Activated CD4-positive, alpha-beta memory T cell treated with anti-CD3 and anti-CD28 coated beads for 36 hours (primary cell): ENCODE measurements around the gene TXNDC2. TPM values are rescaled to one million over a fixed set of nuclear protein-coding genes. Genes with fewer than 3 reads are reported as not detected.
"Not testable (repeated sequence)": the region's sequence is repeated elsewhere in the genome, so short reads cannot be mapped to it uniquely, and the experiment has no call there.

Source experiments
- CTCF ChIA-PET: fragments of 350-600 bp; sonication (Branson Sonifier 250); formaldehyde crosslinking; loops from one replicate; lab custom pipeline; 2021; ENCODE audit warnings: antibody characterized with exemption, inconsistent platforms; lab: Charles Lee
- POLR2A ChIA-PET: fragments of 350-600 bp; sonication (Branson Sonifier 250); formaldehyde crosslinking; loops from one replicate; lab custom pipeline; 2021; ENCODE audit warnings: antibody characterized with exemption; lab: Charles Lee
- DNase-seq: peaks from one replicate; pipeline ENCODE4 v3.0.0-alpha.2; 2020
- H3K27ac Mint-ChIP-seq: one replicate; pipeline ENCODE4 v1.8.0; 2021; ENCODE audit warnings: mixed read lengths
- H3K27me3 Mint-ChIP-seq: one replicate; pipeline ENCODE4 v1.8.0; 2021; ENCODE audit warnings: mixed read lengths
- H3K36me3 Mint-ChIP-seq: one replicate; pipeline ENCODE4 v1.8.0; 2021; ENCODE audit warnings: mixed read lengths
- H3K4me1 Mint-ChIP-seq: one replicate; pipeline ENCODE4 v1.8.0; 2021; ENCODE audit warnings: low read depth, mixed read lengths
- H3K4me3 Mint-ChIP-seq: one replicate; pipeline ENCODE4 v1.8.0; 2021; ENCODE audit warnings: mild to moderate bottlenecking, mixed read lengths
- H3K9me3 Mint-ChIP-seq: one replicate; pipeline ENCODE4 v1.8.0; 2021; ENCODE audit warnings: mixed read lengths
- intact Hi-C: fragments of 100-400 bp; cut with micrococcal nuclease; formaldehyde crosslinking; loops from one replicate; pipeline ENCODE4 v1.15.1; 2023
- total RNA-seq, 2 experiments: library from RNA; stranded (reverse); gene quantifications; one replicate each; pipeline ENCODE4 v1.2.3, GENCODE V29; 2021

The TXNDC2 gene
- total RNA-seq, 2 experiments from 2014 or later = not detected

DNA sequence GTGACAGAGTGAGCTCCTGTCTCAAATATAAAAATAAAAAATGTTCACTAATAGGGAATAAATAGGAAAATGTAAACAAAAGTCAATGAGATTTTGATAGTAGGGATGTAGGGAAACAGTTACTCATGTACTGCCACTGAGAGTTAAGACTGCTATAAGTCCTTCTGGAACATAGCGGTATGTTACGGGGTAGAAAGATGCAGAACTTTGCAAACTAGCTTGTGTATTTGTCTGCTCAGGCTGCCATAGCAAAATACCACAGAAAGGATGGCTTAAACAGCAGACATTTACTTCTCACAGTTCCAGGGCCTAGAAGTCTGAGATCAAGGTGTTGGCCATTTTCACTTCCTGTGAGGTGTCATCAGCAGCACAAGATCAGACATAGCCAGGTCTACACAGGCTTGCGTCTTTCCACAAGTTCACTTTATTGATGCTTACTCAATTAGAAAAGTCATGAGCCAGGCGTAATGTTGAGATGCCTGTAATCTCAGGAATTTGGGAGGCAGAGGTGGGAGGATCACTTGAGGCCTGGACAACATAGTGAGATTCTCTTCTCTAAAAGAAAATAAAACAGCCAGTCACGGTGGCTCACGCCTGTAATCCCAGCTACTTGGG, 8.8 kb downstream of the TXNDC2 start:
- H3K27me3 Mint-ChIP-seq = no peaks in the 10 kb centered on the region
- no peak overlapping the region for H3K4me3 Mint-ChIP-seq
- no peaks in the 10 kb centered on the region for H3K9me3 Mint-ChIP-seq
- ChIA-PET CTCF (no interaction called here), POLR2A (no interaction called here)
- H3K4me1 Mint-ChIP-seq = peaks cover 7% of the 10 kb centered on the region
- no peaks in the 10 kb centered on the region for H3K36me3 Mint-ChIP-seq
- no peak overlapping the region for H3K27ac Mint-ChIP-seq
- DNase-seq = no peak
- intact Hi-C loops = no loop called here

- Mint-ChIP-seq H3K27me3 (no peaks in the 10 kb centered on the region), H3K4me3 (no peak overlapping the region), H3K4me1 (peaks cover 7% of the 10 kb centered on the region), H3K36me3 (no peaks in the 10 kb centered on the region), H3K9me3 (no peaks in the 10 kb centered on the region), H3K27ac (no peak overlapping the region)
- no peak for DNase-seq
- ChIA-PET POLR2A (no interaction called here), CTCF (no interaction called here)
- intact Hi-C loops = no loop called here
Observed at GRCh38 chr18:9897129-9897528, 11.4 kb downstream of the TXNDC2 start.

DNA sequence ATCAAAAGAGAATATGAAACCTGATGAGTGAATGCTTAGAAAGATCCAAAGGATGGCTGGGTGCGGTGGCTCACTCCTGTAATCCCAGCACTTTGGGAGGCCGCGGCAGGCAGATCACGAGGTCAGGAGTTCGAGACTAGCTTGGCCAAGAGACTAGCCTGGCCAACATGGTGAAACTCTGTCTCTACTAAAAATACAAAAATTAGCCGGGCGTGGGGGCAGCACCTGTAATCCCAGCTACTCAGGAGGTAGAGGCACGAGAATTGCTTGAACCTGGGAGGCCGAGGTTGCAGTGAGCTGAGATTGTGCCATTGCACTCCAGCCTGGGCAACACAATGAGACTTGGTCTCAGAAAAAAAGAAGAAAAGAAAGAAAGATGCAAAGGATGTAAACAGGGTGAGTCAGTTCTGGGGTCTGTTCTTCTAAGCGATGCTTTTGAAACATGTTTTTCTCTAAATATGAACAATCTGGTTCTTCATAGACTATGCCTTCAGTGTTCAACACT, 12.1 kb downstream of the TXNDC2 start:
- H3K4me1 Mint-ChIP-seq, H3K36me3 Mint-ChIP-seq, POLR2A ChIA-PET, H3K27ac Mint-ChIP-seq, CTCF ChIA-PET, H3K9me3 Mint-ChIP-seq, H3K27me3 Mint-ChIP-seq, H3K4me3 Mint-ChIP-seq, DNase-seq, intact Hi-C loops: not testable (repeated sequence)

DNA sequence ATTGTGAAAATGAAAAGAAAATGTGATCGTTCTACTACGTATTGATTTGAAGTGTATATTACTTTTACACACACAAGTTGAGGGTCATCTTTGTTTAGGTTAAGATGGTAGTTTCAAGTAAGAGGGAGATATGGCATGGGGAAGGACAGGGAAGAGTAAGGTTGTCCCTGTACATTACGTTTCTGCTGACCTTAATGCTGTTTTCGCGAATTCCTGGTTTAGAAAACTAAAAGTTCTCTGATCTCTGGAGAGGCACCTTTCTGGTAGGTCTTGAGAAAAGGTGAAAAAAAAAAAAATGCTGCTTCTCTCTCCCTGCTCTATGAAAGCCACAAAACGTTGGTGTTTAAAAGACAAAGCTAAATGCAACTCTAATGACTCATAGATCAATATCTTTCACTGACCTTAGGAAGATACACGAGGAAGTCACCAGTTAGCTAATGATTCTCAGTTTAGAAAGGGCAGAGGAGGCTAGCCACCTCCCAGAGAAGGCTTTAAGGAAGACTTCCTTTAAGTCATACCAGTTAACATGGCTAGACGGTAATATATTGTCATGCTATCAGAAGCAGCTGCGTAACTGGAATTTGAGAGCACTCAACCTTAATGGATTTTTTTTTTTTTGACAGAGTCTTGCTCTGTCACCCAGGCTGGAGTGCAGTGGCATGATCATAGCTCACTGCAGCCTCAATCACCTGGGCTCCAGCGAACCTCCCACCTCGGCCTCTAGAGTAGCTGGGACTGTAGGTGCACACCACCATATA, 13.2 kb downstream of the TXNDC2 start:
- Mint-ChIP-seq H3K27ac (no peak overlapping the region), H3K4me1 (peaks cover 7% of the 10 kb centered on the region), H3K27me3 (peaks cover 3% of the 10 kb centered on the region), H3K4me3 (no peak overlapping the region), H3K36me3 (no peaks in the 10 kb centered on the region), H3K9me3 (no peaks in the 10 kb centered on the region)
- no peak for DNase-seq
- ChIA-PET POLR2A (interaction anchor here (0.7 kb wide), 1 partner anchor 16 kb away, joined by 3 read pairs; no protein-coding TSS in a partner anchor), CTCF (no interaction called here)
- intact Hi-C loops = no loop called here

DNA sequence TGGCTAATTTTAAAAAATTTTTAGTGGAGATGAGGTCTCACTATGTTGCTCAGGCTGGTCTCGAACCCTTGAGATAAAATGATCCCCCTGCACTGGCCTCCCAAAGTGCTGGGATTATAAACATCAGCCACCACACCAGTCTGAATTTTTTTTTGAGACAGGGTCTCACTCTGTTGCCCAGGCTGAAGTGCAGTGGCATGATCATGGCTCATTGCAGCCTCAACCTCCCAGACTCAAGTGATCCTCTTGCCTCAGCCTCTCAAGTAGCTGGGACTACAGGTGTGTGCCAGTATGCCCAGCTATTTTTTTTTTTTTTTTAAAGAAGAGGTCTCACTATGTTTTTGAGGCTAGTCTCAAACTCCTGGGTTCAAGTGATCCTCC, 13.8 kb downstream of the TXNDC2 start:
- intact Hi-C loops, DNase-seq, H3K9me3 Mint-ChIP-seq, CTCF ChIA-PET, POLR2A ChIA-PET, H3K4me3 Mint-ChIP-seq, H3K4me1 Mint-ChIP-seq, H3K36me3 Mint-ChIP-seq, H3K27ac Mint-ChIP-seq, H3K27me3 Mint-ChIP-seq: not testable (repeated sequence)

- H3K27ac Mint-ChIP-seq = no peak overlapping the region
- peaks cover 6% of the 10 kb centered on the region for H3K27me3 Mint-ChIP-seq
- no peak for DNase-seq
- peaks cover 7% of the 10 kb centered on the region for H3K4me1 Mint-ChIP-seq
- CTCF ChIA-PET = no interaction called here
- H3K36me3 Mint-ChIP-seq = no peaks in the 10 kb centered on the region
- intact Hi-C loops = no loop called here
- no peaks in the 10 kb centered on the region for H3K9me3 Mint-ChIP-seq
- POLR2A ChIA-PET = no interaction called here
- H3K4me3 Mint-ChIP-seq = no peak overlapping the region
Observed at GRCh38 chr18:9900699-9901098, 14.9 kb downstream of the TXNDC2 start.

GRCh38 chr18:9901377-9901776, 15.6 kb downstream of the TXNDC2 start:
- DNase-seq = no peak
- POLR2A ChIA-PET = no interaction called here
- Mint-ChIP-seq H3K4me3 (no peak overlapping the region), H3K36me3 (no peaks in the 10 kb centered on the region), H3K9me3 (no peaks in the 10 kb centered on the region), H3K27ac (no peak overlapping the region), H3K4me1 (peaks cover 7% of the 10 kb centered on the region), H3K27me3 (peaks cover 9% of the 10 kb centered on the region)
- CTCF ChIA-PET = no interaction called here
- intact Hi-C loops = no loop called here

- intact Hi-C loops, H3K36me3 Mint-ChIP-seq, CTCF ChIA-PET, H3K27ac Mint-ChIP-seq, POLR2A ChIA-PET, H3K4me1 Mint-ChIP-seq, H3K4me3 Mint-ChIP-seq, H3K9me3 Mint-ChIP-seq, DNase-seq: not testable (repeated sequence)
- peaks cover 14% of the 10 kb centered on the region for H3K27me3 Mint-ChIP-seq
Observed at GRCh38 chr18:9902264-9902663, 16.5 kb downstream of the TXNDC2 start.

GRCh38 chr18:9902832-9903231, 17.1 kb downstream of the TXNDC2 start:
- Mint-ChIP-seq H3K27me3 (peaks cover 14% of the 10 kb centered on the region), H3K9me3 (no peaks in the 10 kb centered on the region), H3K27ac (no peak overlapping the region)

GRCh38 chr18:9905401-9905922, 19.7 kb downstream of the TXNDC2 start:
- Mint-ChIP-seq H3K9me3 (no peaks in the 10 kb centered on the region), H3K27me3 (peaks cover 20% of the 10 kb centered on the region), H3K4me3 (no peak overlapping the region), H3K4me1 (no peaks in the 10 kb centered on the region), H3K27ac (no peak overlapping the region), H3K36me3 (no peaks in the 10 kb centered on the region)
- intact Hi-C loops = no loop called here
- no peak for DNase-seq
- ChIA-PET POLR2A (no interaction called here), CTCF (no interaction called here)

More at GRCh38 chr18:9902832-9903231, 17.1 kb downstream of the TXNDC2 start:
- ChIA-PET POLR2A (no interaction called here), CTCF (no interaction called here)
- no peak for DNase-seq
- intact Hi-C loops = no loop called here
- Mint-ChIP-seq H3K4me1 (peaks cover 7% of the 10 kb centered on the region), H3K4me3 (no peak overlapping the region), H3K36me3 (no peaks in the 10 kb centered on the region)

DNA sequence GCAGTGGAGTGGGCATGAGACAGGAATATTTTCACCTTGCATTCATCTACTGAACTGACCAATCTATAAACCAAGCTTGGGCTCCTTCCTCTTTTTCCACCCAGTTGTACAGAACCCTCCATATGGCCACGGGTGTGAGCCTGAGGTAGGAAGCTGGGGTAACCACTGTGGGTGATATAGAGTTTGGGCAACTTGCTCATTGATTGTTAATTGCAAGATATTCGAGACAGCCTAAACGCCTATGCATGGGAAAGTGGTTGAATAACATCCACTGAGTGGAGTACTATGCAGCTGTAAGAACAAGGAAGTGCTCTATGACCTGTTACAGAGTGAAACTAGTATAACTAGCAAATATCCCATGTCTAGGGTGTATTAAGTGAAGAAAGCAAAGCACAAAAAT, 20.7 kb downstream of the TXNDC2 start:
- CTCF ChIA-PET = no interaction called here
- H3K27ac Mint-ChIP-seq = no peak overlapping the region

DNA sequence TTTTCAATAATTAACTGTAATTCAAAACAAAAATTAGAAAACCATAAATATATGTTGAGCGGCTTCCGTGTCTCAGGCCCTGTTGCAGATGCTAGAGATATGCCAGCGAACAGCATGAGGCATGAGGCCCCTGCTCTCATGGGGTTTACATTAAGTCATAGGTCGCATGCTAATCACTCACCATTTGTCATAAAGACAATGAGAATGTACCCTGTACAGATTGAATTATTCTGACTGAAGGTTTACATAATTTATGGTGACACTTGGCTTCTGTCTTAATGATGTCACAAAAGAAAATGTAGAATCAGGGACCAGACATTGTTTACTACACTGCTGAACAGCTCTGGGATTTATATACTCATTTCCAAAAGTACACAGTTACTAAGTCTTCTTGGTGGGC, 22.1 kb downstream of the TXNDC2 start:
- no peak overlapping the region for H3K27ac Mint-ChIP-seq
- POLR2A ChIA-PET = no interaction called here

More for the DNA sequence above, 20.7 kb downstream of the TXNDC2 start:
- POLR2A ChIA-PET = interaction anchor here (0.6 kb wide), 1 partner anchor 261 kb away, joined by 3 read pairs; no protein-coding TSS in a partner anchor
- Mint-ChIP-seq H3K4me3 (no peak overlapping the region), H3K36me3 (no peaks in the 10 kb centered on the region), H3K9me3 (no peaks in the 10 kb centered on the region), H3K27me3 (peaks cover 20% of the 10 kb centered on the region), H3K4me1 (no peaks in the 10 kb centered on the region)
- intact Hi-C loops = no loop called here
- DNase-seq = no peak

More for the DNA sequence above, 22.1 kb downstream of the TXNDC2 start:
- no peak overlapping the region for H3K4me3 Mint-ChIP-seq
- no peaks in the 10 kb centered on the region for H3K36me3 Mint-ChIP-seq
- intact Hi-C loops = no loop called here
- peaks cover 20% of the 10 kb centered on the region for H3K27me3 Mint-ChIP-seq
- DNase-seq = no peak
- CTCF ChIA-PET = no interaction called here
- peaks cover 2% of the 10 kb centered on the region for H3K4me1 Mint-ChIP-seq
- H3K9me3 Mint-ChIP-seq = no peaks in the 10 kb centered on the region
